Stimulated activated CD4-positive, alpha-beta T cell treated with anti-CD3 and anti-CD28 coated beads, Interleukin-2, amount 100 ng/mL, for 24 hours (primary cell): ENCODE results near the gene RELT.
A peak's percentile ranks its signal among the peaks of the same experiment; 100 is the strongest.

Experiments used
- DNase-seq, 2 donors: peaks; one replicate each; pipeline ENCODE4 v3.0.0-alpha.2; 2020

RELT gene

GRCh38 chr11:73376803-73377629 is 817 bp downstream of the RELT start:
- DNase-seq = peak; percentile 67 to 69

GRCh38 chr11:73379189-73379880 is 3.1 kb downstream of the RELT start:
- DNase-seq = no peak

GRCh38 chr11:73380331-73380730 is 4.1 kb downstream of the RELT start:
- DNase-seq = no peak

GRCh38 chr11:73380897-73381410 is 4.8 kb downstream of the RELT start:
- no peak for DNase-seq

GRCh38 chr11:73381589-73381988 is 5.4 kb downstream of the RELT start:
- no peak for DNase-seq

- no peak for DNase-seq
These were observed 6.0 kb downstream of the RELT start for GRCh38 chr11:73382183-73382582.

- DNase-seq = no peak
These were observed 6.5 kb downstream of the RELT start for GRCh38 chr11:73382747-73383146.

GRCh38 chr11:73383249-73384124 is 7.3 kb downstream of the RELT start:
- DNase-seq = no peak

GRCh38 chr11:73384125-73384441 is 7.9 kb downstream of the RELT start:
- no peak for DNase-seq

GRCh38 chr11:73384531-73384871 is 8.3 kb downstream of the RELT start:
- DNase-seq = no peak

GRCh38 chr11:73384872-73385689 is 8.9 kb downstream of the RELT start:
- DNase-seq = no peak

- no peak for DNase-seq
These were observed 9.8 kb downstream of the RELT start for GRCh38 chr11:73386016-73386415.

- no peak for DNase-seq
These were observed 10.3 kb downstream of the RELT start for GRCh38 chr11:73386546-73386945.

- no peak for DNase-seq
These were observed 11.5 kb downstream of the RELT start for GRCh38 chr11:73387594-73388264.

- no peak for DNase-seq
These were observed 12.3 kb downstream of the RELT start for GRCh38 chr11:73388265-73389133.

GRCh38 chr11:73389134-73389525 is 12.9 kb downstream of the RELT start:
- DNase-seq = no peak

- no peak for DNase-seq
These were observed 13.7 kb downstream of the RELT start for GRCh38 chr11:73389916-73390315.

- no peak for DNase-seq
These were observed 14.7 kb downstream of the RELT start for GRCh38 chr11:73390601-73391565.

- no peak for DNase-seq
These were observed 15.5 kb downstream of the RELT start for GRCh38 chr11:73391665-73392064.
